Stimulated activated CD8-positive, alpha-beta memory T cell treated with anti-CD3 and anti-CD28 coated beads, Interleukin-12 subunit alpha, Interleukin-12 subunit beta, amount 100 ng/mL, for 24 hours (primary cell): ENCODE results near the gene C5orf58.

Experiments used
- DNase-seq: peaks from one replicate; pipeline ENCODE4 v3.0.0-alpha.2; 2020; ENCODE audit errors: extremely low read depth

C5orf58 gene

GRCh38 chr5:170280011-170280493, 47.3 kb downstream of the C5orf58 start:
- DNase-seq: no peak

GRCh38 chr5:170283296-170283695, 50.5 kb downstream of the C5orf58 start:
- DNase-seq: no peak

- no peak for DNase-seq
Measured at GRCh38 chr5:170284231-170284630, 51.4 kb downstream of the C5orf58 start.

- DNase-seq: no peak
Measured at GRCh38 chr5:170285181-170285580, 52.4 kb downstream of the C5orf58 start.

GRCh38 chr5:170286386-170286925, 53.7 kb downstream of the C5orf58 start:
- DNase-seq: no peak

GRCh38 chr5:170287532-170287931, 54.7 kb downstream of the C5orf58 start:
- DNase-seq: no peak

DNA sequence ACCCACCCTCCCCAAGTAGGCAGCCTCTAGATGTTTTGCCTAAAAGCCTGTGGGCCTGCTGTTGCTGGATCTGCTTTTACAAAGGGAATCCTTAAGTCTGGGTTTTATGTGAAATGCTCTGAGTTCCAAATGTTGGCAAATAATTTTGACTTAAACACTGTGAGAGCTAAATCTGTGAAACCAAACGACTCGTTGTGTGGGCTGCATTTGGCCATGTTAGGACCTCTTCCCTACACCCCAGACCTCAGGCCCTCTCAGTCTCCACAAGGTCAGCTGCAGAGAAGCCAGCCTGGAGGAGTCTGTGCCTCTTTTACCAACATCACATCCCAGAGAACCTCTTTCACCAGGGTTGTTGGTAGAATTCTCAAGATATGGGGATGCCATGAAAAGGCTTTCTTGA, 55.4 kb downstream of the C5orf58 start:
- no peak for DNase-seq

- no peak for DNase-seq
Measured at GRCh38 chr5:170288551-170288950, 55.8 kb downstream of the C5orf58 start.

GRCh38 chr5:170289121-170289520, 56.3 kb downstream of the C5orf58 start:
- no peak for DNase-seq

DNA sequence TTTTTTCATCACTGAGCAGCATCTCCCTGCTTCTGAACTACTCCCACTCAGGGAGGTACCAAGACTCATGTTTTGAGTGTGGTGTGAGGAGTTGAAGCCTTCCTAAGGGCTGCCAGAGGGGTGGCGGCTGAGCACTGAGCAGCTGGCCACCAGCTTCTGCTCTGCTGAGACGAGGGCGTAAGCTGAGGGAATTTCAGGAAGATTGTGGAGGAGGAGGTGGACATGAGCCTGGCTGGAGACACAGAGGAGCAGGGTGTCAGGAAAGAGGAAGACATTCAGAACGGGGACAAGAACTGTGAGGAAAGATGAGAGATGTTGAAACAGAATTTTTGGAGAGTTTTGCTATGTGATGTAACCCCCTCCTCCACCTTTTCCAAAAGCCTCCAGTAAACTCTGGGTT, 57.0 kb downstream of the C5orf58 start:
- DNase-seq: no peak

DNA sequence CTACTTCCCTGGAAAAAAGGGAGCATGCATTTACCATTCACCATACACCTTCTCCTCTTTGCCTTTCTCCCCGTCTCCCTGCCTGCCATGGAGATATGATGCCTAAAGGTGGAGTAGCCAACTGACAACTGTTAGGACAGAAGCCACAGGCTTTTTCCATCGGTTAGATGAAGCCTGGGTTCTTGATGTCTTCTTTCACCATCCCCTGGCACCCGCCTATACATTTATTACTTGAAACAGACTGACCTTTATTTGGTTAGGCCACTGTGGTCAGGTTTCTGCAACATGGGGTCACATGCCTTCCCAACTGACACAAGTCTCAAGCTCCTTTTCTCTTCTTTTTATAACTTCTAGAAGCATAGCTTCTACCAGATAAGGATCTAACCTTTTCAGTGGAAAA, 57.7 kb downstream of the C5orf58 start:
- no peak for DNase-seq

- no peak for DNase-seq
Measured at GRCh38 chr5:170292179-170293104, 59.7 kb downstream of the C5orf58 start.

GRCh38 chr5:170293273-170293672, 60.5 kb downstream of the C5orf58 start:
- no peak for DNase-seq

DNA sequence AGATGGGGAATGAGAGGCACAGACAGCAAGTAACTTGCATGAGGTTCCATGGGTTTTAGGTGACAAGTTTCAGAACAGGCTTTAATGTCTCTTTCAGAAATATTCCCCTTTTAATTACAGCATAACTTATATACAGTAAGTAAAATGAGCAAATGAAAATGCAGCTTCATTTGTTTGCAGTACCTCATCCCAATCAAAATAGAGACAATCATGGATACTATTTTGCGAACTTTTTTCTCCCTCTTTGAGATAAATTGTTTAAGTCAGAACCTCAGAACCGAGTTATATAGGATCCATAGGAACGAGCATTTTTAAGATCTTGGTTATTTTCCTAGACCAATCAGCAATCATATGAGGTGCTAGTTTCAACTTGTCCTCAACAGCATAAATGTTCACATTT, 61.3 kb downstream of the C5orf58 start:
- no peak for DNase-seq

DNA sequence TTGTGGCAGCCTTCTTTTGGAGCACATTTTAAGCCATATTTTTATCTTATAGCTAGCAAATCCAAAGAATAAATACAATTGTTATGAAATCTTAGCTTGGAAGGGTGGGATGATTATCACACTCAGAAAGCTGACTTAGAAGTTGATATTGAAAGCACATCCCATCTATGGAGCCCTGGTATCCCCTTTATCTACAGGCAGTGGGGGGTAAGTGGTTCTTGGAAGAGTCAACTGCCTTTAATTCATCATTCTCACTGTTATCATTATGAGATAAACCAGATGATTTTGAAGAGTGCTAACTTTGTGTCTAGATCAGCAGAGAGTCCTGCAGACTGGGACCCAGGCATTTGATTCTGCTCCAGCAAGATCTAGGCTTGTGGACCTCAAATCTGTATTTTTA, 61.8 kb downstream of the C5orf58 start:
- no peak for DNase-seq
